Astrocyte of the spinal cord (primary cell): Measurements from ENCODE around the gene NAB2.

Experiments used
- DNase-seq: peaks from one replicate; pipeline ENCODE4 v3.0.0; 2011; ENCODE audit warnings: low read depth, low spot score
- H3K4me3 ChIP-seq: 2 replicates; pipeline ENCODE4 v1.5.1; 2011; ENCODE audit warnings: low read depth, mild to moderate bottlenecking, low read length, moderate library complexity
- in situ Hi-C: cut with HindIII; loops from 2 replicates; pipeline ENCODE4 v1.10.0; 2017; ENCODE audit warnings: low sequenced_read_pairs
- TF ChIP-seq, protein P1 (sequence below): IDR thresholded peaks from 2 replicates; pipeline ENCODE4 v1.5.1; 2012; ENCODE audit warnings: low read depth, mild to moderate bottlenecking, low read length, inconsistent platforms

The NAB2 gene

GRCh38 chr12:57142727-57143126, 53.8 kb downstream of the NAB2 start:
- DNase-seq, result no peak
- in situ Hi-C loops, result no loop called here
- TF ChIP-seq, protein P1, sequence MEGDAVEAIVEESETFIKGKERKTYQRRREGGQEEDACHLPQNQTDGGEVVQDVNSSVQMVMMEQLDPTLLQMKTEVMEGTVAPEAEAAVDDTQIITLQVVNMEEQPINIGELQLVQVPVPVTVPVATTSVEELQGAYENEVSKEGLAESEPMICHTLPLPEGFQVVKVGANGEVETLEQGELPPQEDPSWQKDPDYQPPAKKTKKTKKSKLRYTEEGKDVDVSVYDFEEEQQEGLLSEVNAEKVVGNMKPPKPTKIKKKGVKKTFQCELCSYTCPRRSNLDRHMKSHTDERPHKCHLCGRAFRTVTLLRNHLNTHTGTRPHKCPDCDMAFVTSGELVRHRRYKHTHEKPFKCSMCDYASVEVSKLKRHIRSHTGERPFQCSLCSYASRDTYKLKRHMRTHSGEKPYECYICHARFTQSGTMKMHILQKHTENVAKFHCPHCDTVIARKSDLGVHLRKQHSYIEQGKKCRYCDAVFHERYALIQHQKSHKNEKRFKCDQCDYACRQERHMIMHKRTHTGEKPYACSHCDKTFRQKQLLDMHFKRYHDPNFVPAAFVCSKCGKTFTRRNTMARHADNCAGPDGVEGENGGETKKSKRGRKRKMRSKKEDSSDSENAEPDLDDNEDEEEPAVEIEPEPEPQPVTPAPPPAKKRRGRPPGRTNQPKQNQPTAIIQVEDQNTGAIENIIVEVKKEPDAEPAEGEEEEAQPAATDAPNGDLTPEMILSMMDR, result no peak
- no peak overlapping the region for H3K4me3 ChIP-seq

GRCh38 chr12:57143454-57143853, 54.5 kb downstream of the NAB2 start:
- TF ChIP-seq, protein P1, result no peak
- in situ Hi-C loops, result no loop called here
- no peak for DNase-seq
- H3K4me3 ChIP-seq, result no peak overlapping the region
